Memory B cell (primary cell): ENCODE results near the gene ZNF473.

Experiments used
- ATAC-seq: fragments of 150-1000 bp; cut with Tn5 transposase; 2 replicates; pipeline ENCODE4 v1.10.0; 2021; ENCODE audit warnings: low read depth, mild to moderate bottlenecking, moderate library complexity
- DNase-seq, 2 donors: peaks; one replicate each; pipeline ENCODE4 v3.0.0; 2022; ENCODE audit warnings: low spot score in 2 of 2
- H3K27ac Mint-ChIP-seq: one replicate; pipeline ENCODE4 v1.8.0; 2022; ENCODE audit warnings: mild to moderate bottlenecking, moderate library complexity, mixed read lengths
- H3K27me3 Mint-ChIP-seq: one replicate; pipeline ENCODE4 v1.8.0; 2022; ENCODE audit warnings: mixed read lengths
- H3K36me3 Mint-ChIP-seq: one replicate; pipeline ENCODE4 v1.8.0; 2022; ENCODE audit warnings: mild to moderate bottlenecking, mixed read lengths
- H3K4me1 Mint-ChIP-seq: one replicate; pipeline ENCODE4 v1.8.0; 2022; ENCODE audit warnings: mixed read lengths
- H3K4me3 Mint-ChIP-seq: one replicate; pipeline ENCODE4 v1.8.0; 2022; ENCODE audit warnings: mild to moderate bottlenecking, moderate library complexity, mixed read lengths
- H3K9me3 Mint-ChIP-seq: one replicate; pipeline ENCODE4 v1.8.0; 2022; ENCODE audit warnings: mixed read lengths

Gene ZNF473

DNA sequence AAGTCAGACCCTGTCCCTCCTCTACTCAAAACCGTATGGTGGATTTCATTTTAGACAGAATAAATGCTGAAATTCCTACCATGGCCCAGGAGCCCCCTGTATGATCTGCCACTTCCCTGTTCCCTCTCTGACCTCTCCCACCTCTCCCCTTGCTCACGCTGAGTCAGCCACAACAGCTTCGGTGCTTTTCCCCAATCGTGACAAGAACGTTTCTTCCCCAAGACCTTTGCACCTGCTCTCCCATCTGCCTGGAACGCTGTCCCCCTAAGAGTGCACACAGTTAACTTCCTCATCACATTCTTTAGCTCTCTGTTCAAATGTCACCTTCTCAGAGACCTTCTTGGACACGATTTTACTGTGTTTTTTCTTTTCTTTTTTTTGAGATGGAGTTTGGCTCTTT is 3.0 kb upstream of the ZNF473 start:
- Mint-ChIP-seq H3K27ac (no peak overlapping the region), H3K36me3 (peaks cover 11% of the 10 kb centered on the region), H3K4me1 (peaks cover 16% of the 10 kb centered on the region), H3K4me3 (no peak overlapping the region), H3K9me3 (no peaks in the 10 kb centered on the region), H3K27me3 (no peaks in the 10 kb centered on the region)
- DNase-seq (no peak), ATAC-seq (no peak)

DNA sequence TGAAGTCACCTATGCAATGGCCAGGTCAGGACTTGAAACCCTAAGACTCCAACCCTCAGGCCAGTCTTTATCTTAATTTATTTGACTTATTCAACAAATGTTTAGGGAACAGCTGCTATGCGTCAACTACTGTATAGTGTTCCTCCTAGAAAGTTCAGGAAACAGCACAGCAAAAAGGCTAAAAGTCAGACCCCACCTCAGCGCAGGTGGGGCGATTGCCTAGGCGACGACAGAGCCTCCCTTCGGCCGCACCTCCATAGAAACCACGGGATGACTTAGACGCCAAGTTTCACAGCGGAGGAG is 1.1 kb upstream of the ZNF473 start:
- H3K9me3 Mint-ChIP-seq, result no peaks in the 10 kb centered on the region
- H3K36me3 Mint-ChIP-seq, result peaks cover 6% of the 10 kb centered on the region
- peak overlapping the region; percentile 87 for H3K4me3 Mint-ChIP-seq
- H3K27ac Mint-ChIP-seq, result peak overlapping the region; percentile 99
- DNase-seq (no peak), ATAC-seq (no peak)
- peaks cover 16% of the 10 kb centered on the region for H3K4me1 Mint-ChIP-seq
- H3K27me3 Mint-ChIP-seq, result no peaks in the 10 kb centered on the region

DNA sequence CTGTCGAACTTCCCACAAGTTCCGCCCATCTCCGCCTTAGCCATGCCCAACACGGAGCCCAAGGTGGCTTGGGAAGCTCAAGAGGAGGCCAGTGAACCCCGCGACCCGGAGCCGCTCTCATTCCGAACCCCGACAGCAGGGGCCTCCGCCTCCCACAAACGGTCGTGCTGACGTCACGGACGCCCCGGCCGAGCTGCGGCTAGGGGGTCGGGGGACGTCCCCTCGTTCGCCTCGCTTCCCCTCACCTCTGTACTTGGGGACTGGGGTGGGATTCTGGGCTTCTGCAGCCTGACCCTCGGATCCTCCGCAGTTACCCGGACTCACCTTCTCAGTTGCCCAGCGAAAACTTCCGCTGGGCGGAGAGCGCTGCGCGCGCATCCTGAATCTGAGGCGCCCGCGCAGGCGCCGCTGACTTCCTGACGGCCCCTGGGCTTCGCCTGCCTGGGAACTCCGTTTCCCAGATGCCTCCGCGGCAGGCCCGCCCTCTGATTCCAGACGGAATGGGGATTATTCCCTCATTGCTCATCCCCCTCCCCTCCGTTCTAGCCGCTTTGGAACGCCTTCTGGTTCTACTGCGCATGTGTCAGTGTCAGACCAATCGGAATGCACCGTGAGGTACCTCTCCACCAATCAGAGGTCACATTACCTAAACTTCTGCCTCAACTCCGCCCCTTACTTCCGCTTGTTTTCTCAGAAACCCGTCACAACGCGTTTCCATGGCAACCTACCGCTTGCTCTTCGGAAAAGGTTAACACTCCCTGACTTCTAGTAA is 597 bp upstream of the ZNF473 start, which contains the start of gene VRK3:
Gene VRK3 (minus strand): TSS at position 351 of the 772 bp plus-strand sequence. CDS start 9,210 bp downstream, outside the sequence.
- H3K4me1 Mint-ChIP-seq, result peaks cover 16% of the 10 kb centered on the region
- H3K9me3 Mint-ChIP-seq, result no peaks in the 10 kb centered on the region
- peaks cover 5% of the 10 kb centered on the region for H3K36me3 Mint-ChIP-seq
- DNase-seq (peak; percentile 92 to 98), ATAC-seq (peak; percentile 77)
- H3K4me3 Mint-ChIP-seq, result peak within 1 kb of the TSS; percentile 87
- H3K27me3 Mint-ChIP-seq, result no peaks in the 10 kb centered on the region
- H3K27ac Mint-ChIP-seq, result peak within 1 kb of the TSS; percentile 99

- Mint-ChIP-seq H3K27ac (peak overlapping the region; percentile 99), H3K9me3 (no peaks in the 10 kb centered on the region), H3K4me3 (peak overlapping the region; percentile 87), H3K4me1 (peaks cover 20% of the 10 kb centered on the region), H3K36me3 (peaks cover 8% of the 10 kb centered on the region), H3K27me3 (no peaks in the 10 kb centered on the region)
- DNase-seq, result no peak
- ATAC-seq, result no peak
These were observed 723 bp downstream of the ZNF473 start for GRCh38 chr19:50026550-50026906.

- ATAC-seq, result no peak
- DNase-seq, result no peak
- Mint-ChIP-seq H3K36me3 (peaks cover 32% of the 10 kb centered on the region), H3K4me1 (peaks cover 20% of the 10 kb centered on the region), H3K27me3 (no peaks in the 10 kb centered on the region), H3K4me3 (no peak overlapping the region), H3K27ac (no peak overlapping the region), H3K9me3 (no peaks in the 10 kb centered on the region)
These were observed 4.4 kb downstream of the ZNF473 start for GRCh38 chr19:50030225-50030624.

- Mint-ChIP-seq H3K27ac (no peak overlapping the region), H3K9me3 (no peaks in the 10 kb centered on the region), H3K27me3 (no peaks in the 10 kb centered on the region), H3K36me3 (peaks cover 35% of the 10 kb centered on the region), H3K4me3 (no peak overlapping the region), H3K4me1 (peaks cover 19% of the 10 kb centered on the region)
- DNase-seq (no peak), ATAC-seq (no peak)
These were observed 5.1 kb downstream of the ZNF473 start for GRCh38 chr19:50030937-50031336.

GRCh38 chr19:50036908-50037307 is 11.1 kb downstream of the ZNF473 start:
- H3K4me1 Mint-ChIP-seq, result peaks cover 6% of the 10 kb centered on the region
- H3K4me3 Mint-ChIP-seq, result no peak overlapping the region
- H3K36me3 Mint-ChIP-seq, result peaks cover 59% of the 10 kb centered on the region
- ATAC-seq (no peak), DNase-seq (no peak)
- H3K27me3 Mint-ChIP-seq, result no peaks in the 10 kb centered on the region
- no peak overlapping the region for H3K27ac Mint-ChIP-seq
- no peaks in the 10 kb centered on the region for H3K9me3 Mint-ChIP-seq

DNA sequence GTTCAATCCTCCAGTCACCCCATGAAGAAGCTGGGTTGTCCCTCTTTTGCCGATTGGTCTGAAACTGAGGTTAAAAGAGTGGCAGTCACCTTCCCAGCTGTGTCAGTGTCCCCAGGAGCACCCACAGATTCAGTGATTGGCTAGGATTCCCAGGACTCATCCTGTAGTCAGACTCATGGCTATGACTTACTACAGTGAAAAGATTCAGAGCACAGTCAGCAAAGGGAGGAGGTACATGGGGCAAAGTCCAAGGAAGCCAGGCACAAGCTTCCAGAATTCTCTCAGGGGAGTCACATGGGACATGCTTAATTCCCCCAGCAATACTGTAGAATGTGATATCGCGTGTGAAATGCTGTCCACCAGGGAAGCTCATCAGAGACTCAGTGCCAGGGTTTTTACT is 14.2 kb downstream of the ZNF473 start:
- Mint-ChIP-seq H3K27me3 (no peaks in the 10 kb centered on the region), H3K36me3 (peaks cover 65% of the 10 kb centered on the region), H3K9me3 (peaks cover 14% of the 10 kb centered on the region), H3K4me1 (peaks cover 5% of the 10 kb centered on the region), H3K27ac (no peak overlapping the region), H3K4me3 (no peak overlapping the region)
- ATAC-seq (no peak), DNase-seq (no peak)

DNA sequence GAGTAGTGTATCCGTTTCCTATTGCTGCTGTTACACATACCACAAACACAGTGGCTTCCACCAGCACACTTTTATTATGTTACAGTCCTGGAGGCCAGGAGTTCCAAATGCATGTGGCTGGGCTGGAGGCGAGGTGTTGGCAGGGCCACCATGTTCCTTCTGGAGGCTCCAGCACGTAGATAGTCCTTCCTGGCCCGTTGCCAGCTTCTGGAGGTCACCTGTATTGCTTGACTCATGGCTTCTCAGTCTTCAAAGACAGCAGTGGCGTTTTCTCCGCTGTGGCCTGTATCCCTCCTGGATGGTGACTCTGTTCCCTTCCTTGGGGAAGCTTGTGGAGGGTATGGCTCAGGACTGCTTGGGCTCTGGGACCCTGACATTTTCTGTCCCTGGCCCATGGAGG is 15.2 kb downstream of the ZNF473 start:
- ATAC-seq (no peak), DNase-seq (no peak)
- Mint-ChIP-seq H3K36me3 (peaks cover 70% of the 10 kb centered on the region), H3K27me3 (no peaks in the 10 kb centered on the region), H3K4me1 (peaks cover 3% of the 10 kb centered on the region), H3K4me3 (no peak overlapping the region), H3K27ac (no peak overlapping the region), H3K9me3 (peaks cover 18% of the 10 kb centered on the region)

DNA sequence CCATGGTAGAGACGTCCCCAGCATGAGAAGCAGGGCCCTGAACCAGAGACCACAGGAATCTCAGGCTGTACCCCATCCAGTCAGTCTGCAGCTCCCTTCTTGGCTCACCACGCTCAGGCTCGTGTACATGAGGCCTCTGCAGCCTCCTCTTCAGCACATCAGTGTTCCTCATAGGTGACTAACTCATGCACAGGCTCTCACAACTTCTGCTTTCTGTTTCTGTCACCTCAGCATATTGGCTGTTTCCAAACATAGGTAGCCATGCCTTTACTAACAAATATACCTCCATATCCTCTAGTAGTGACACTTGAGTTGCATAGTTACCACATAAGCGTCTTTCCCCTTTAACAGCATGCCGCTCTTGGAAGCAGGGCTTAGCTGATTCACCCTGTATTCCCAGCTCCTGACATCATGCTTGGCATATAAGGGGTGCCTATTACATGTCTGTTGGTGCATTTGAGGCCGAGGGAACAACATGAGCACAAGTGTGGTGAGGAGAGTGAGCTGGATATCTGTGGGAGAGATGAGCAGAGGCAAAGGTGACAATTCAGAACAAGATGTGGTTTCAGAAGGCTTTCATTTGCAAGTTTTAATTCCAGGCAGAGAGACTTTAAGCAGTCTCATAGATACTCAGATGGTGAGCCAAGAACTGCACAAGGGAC is 16.7 kb downstream of the ZNF473 start:
- Mint-ChIP-seq H3K9me3 (peaks cover 18% of the 10 kb centered on the region), H3K4me3 (no peak overlapping the region), H3K4me1 (peaks cover 3% of the 10 kb centered on the region), H3K27ac (no peak overlapping the region), H3K36me3 (peaks cover 70% of the 10 kb centered on the region), H3K27me3 (no peaks in the 10 kb centered on the region)
- no peak for DNase-seq
- no peak for ATAC-seq

- Mint-ChIP-seq H3K36me3 (peaks cover 72% of the 10 kb centered on the region), H3K4me1 (peaks cover 3% of the 10 kb centered on the region), H3K9me3 (peaks cover 20% of the 10 kb centered on the region), H3K27ac (no peak overlapping the region), H3K4me3 (no peak overlapping the region), H3K27me3 (no peaks in the 10 kb centered on the region)
- ATAC-seq (no peak), DNase-seq (no peak)
These were observed 18.2 kb downstream of the ZNF473 start for GRCh38 chr19:50043967-50044366.

- Mint-ChIP-seq H3K4me3 (no peak overlapping the region), H3K9me3 (peaks cover 20% of the 10 kb centered on the region), H3K27me3 (no peaks in the 10 kb centered on the region), H3K36me3 (peaks cover 63% of the 10 kb centered on the region), H3K4me1 (peaks cover 5% of the 10 kb centered on the region), H3K27ac (no peak overlapping the region)
- ATAC-seq, result no peak
- no peak for DNase-seq
These were observed 19.1 kb downstream of the ZNF473 start for GRCh38 chr19:50044922-50045321.

DNA sequence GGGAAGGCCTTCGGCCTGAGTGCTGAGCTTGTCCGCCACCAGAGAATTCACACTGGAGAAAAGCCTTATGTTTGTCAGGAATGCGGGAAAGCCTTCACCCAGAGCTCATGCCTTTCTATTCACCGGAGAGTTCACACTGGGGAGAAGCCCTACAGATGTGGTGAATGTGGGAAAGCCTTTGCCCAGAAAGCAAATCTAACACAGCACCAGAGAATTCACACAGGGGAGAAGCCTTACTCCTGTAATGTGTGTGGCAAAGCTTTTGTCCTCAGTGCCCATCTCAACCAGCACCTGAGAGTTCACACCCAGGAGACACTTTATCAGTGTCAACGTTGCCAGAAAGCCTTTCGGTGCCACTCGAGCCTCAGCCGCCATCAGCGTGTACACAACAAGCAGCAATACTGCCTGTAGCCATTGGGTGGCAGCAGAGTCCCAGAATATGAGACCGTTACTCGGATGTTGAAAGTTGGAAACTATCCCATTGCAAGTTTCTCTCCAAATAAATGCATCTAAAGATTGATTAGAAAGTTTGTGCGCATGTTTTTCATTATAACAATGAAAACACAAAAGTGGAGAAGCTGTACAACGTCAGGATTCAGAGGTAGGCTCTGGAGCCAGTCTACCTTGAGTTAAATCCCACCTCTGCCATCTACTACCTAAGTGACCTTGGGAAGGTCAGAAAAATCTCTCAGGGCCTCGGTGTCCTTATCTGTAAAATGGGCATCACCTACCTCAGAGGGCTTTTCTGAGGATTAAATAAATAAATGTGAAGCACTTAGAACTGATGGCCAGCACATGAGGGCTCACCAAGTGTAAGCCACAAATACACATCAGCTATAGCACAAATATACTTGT is 21.1 kb downstream of the ZNF473 start:
- peaks cover 46% of the 10 kb centered on the region for H3K36me3 Mint-ChIP-seq
- H3K9me3 Mint-ChIP-seq, result peaks cover 20% of the 10 kb centered on the region
- no peak overlapping the region for H3K4me3 Mint-ChIP-seq
- H3K27ac Mint-ChIP-seq, result no peak overlapping the region
- H3K27me3 Mint-ChIP-seq, result peaks cover 2% of the 10 kb centered on the region
- peaks cover 17% of the 10 kb centered on the region for H3K4me1 Mint-ChIP-seq
- no peak for ATAC-seq
- DNase-seq, result peak; percentile 25 to 40

DNA sequence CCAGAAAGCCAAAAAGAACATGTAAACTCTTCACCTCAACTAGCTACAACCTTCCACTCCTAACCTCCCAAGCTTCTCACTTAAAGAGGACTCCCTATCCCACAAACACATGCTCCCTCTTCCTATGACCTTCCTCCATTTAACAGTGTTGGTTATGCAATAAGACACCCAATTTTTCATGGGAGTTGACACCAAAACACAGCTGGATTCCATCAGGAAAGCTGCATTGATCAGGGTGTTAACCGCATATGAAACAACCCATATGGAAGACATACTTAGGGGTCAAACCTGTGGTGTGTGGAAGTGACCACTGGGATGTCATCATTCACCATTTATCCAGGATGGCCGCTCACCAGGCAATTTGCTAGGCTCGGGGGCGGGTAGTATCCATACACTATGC is 21.9 kb downstream of the ZNF473 start:
- Mint-ChIP-seq H3K9me3 (peaks cover 20% of the 10 kb centered on the region), H3K4me3 (no peak overlapping the region), H3K36me3 (peaks cover 38% of the 10 kb centered on the region), H3K27ac (no peak overlapping the region), H3K27me3 (peaks cover 2% of the 10 kb centered on the region), H3K4me1 (peaks cover 14% of the 10 kb centered on the region)
- ATAC-seq (no peak), DNase-seq (no peak)
